Caco-2 (cell line): Measurements from ENCODE around the gene EPOP. TPM values are rescaled to one million over a fixed set of nuclear protein-coding genes. Genes with fewer than 3 reads are reported as not detected.

Experiments used
- BruUV-seq: library from RNA; stranded (reverse); fragments of 400-500 nt; replicated peaks from 2 replicates; lab custom pipeline; 2021; lab: Mats Ljungman, UMichigan
- CTCF ChIA-PET: fragments of 300-600 bp; sonication (Branson Sonifier 250); formaldehyde crosslinking; loops from one replicate; lab custom pipeline; 2022; ENCODE audit warnings: antibody characterized with exemption; lab: Charles Lee
- POLR2A ChIA-PET: fragments of 300-600 bp; sonication (Branson Sonifier 250); formaldehyde crosslinking; loops from one replicate; lab custom pipeline; 2022; ENCODE audit warnings: antibody characterized with exemption; lab: Charles Lee
- DNase-seq, 2 experiments: peaks; one replicate each; pipeline versions ENCODE4 v3.0.0 to v3.0.0-alpha.2; 2020 to 2022
- H3K27me3 ChIP-seq: replicated peaks from 2 replicates; pipeline ENCODE4 v1.6.0; 2011; ENCODE audit warnings: low read length; ENCODE audit not compliant: control insufficient read depth, insufficient read depth
- H3K36me3 ChIP-seq: 2 replicates; pipeline ENCODE4 v1.5.1; 2011; ENCODE audit warnings: low read length; ENCODE audit not compliant: control insufficient read depth, insufficient read depth
- H3K4me1 ChIP-seq: fragments of 250-450 bp; sonication (Bioruptor Pico); 2 replicates; pipeline ENCODE4 v1.5.1; 2020; ENCODE audit warnings: mild to moderate bottlenecking
- H3K4me3 ChIP-seq: 2 replicates; pipeline ENCODE4 v1.5.1; 2011; ENCODE audit warnings: low read depth, mild to moderate bottlenecking, control low read depth, low read length
- H3K9me3 ChIP-seq: fragments of 250-450 bp; sonication (Bioruptor Pico); 2 replicates; pipeline ENCODE4 v1.5.1; 2020; ENCODE audit warnings: mild to moderate bottlenecking, moderate library complexity
- H3K27ac Mint-ChIP-seq: one replicate; pipeline ENCODE4 v1.8.0; 2022; ENCODE audit warnings: mixed read lengths; ENCODE audit not compliant: unreplicated experiment
- H3K27me3 Mint-ChIP-seq: one replicate; pipeline ENCODE4 v1.8.0; 2022; ENCODE audit warnings: mixed read lengths; ENCODE audit not compliant: insufficient read depth, unreplicated experiment
- H3K36me3 Mint-ChIP-seq: one replicate; pipeline ENCODE4 v1.8.0; 2022; ENCODE audit warnings: mild to moderate bottlenecking, mixed read lengths; ENCODE audit not compliant: insufficient read depth, unreplicated experiment
- H3K4me1 Mint-ChIP-seq: one replicate; pipeline ENCODE4 v1.8.0; 2022; ENCODE audit warnings: low read depth, mixed read lengths; ENCODE audit not compliant: unreplicated experiment
- H3K4me3 Mint-ChIP-seq: one replicate; pipeline ENCODE4 v1.8.0; 2022; ENCODE audit warnings: mild to moderate bottlenecking, moderate library complexity, mixed read lengths; ENCODE audit not compliant: unreplicated experiment
- H3K9me3 Mint-ChIP-seq: one replicate; pipeline ENCODE4 v1.8.0; 2022; ENCODE audit warnings: mixed read lengths; ENCODE audit not compliant: unreplicated experiment
- intact Hi-C: fragments of 100-400 bp; cut with micrococcal nuclease; formaldehyde crosslinking; loops from one replicate; pipeline ENCODE4 v1.10.0; 2022; ENCODE audit not compliant: unreplicated experiment
- total RNA-seq: library from RNA; stranded (reverse); gene quantifications from 2 replicates; pipeline ENCODE4 v1.2.3, GENCODE V29; 2022
- TF ChIP-seq, protein P1 (sequence below), 2 experiments: fragments of 200-600 bp in 1 of 2; IDR thresholded peaks; 1 replicate in 1 of 2; 2 replicates in 1 of 2; pipeline versions ENCODE4 v1.5.1 to v1.8.0; 2011 to 2022; ENCODE audit warnings: antibody characterized with exemption in 1 of 2, control low read depth in 1 of 2, inconsistent platforms in 1 of 2, low read depth in 1 of 2, low read length in 1 of 2, mild to moderate bottlenecking in 1 of 2, moderate library complexity in 1 of 2; ENCODE audit not compliant: insufficient read depth in 1 of 2, severe bottlenecking in 1 of 2, unreplicated experiment in 1 of 2

Gene EPOP
- total RNA-seq, 1 experiment from 2014 or later: 17.1 TPM

DNA sequence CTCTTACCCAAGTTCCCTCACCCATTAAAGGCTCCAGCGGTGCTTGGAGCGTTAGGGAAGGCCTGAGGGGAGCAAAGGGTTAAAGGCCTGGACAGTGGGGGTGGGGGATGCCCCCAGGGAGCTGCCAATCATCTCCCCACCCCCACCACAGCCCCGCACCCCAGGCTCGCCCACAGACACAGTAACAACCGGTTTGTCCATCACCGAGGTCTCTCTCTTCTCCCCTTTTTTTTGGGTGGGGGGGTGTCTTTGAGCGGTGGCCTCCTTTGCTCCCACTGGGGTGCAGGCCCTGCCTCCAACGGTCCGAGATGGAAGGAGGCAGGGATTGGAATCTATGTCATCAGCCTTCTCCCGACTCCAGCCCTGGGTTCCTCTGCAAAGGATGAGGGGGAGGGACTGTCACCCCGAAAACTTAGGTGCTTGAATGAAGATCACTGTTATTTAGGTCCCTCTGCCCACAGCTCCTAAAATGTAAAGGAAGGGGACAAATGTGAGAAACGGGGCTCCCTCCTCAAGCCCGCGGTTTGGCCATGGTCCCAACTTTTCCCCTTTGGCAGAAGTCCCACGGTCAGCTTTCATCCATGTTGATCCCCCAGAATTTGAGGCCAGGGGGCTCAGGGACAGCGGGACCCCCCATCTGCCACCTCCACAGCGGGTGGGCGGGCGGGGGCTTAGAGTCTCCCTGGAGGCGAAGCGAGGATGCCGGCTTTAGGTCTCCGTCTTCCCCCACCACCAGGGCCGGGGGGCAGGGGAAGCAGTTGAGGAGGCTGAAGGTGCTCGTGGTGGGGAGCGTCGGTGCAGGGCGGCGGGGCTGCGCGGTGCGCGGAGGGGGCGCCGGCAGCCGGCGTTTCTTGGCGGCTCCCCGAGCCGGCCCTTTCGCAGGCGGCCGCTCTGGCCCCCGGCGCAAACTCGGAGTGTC, 1.7 kb downstream of the EPOP start:
- no peaks in the 10 kb centered on the region for H3K27me3 ChIP-seq
- ChIA-PET POLR2A (no interaction called here), CTCF (interaction anchor here (0.7 to 1.1 kb wide), 2 partner anchors 115 kb away, joined by 3 to 5 read pairs; no protein-coding TSS in a partner anchor)
- DNase-seq: no peak
- Mint-ChIP-seq H3K9me3 (no peaks in the 10 kb centered on the region), H3K36me3 (peaks cover 5% of the 10 kb centered on the region), H3K4me1 (peaks cover 33% of the 10 kb centered on the region), H3K27ac (no peak overlapping the region), H3K4me3 (peak overlapping the region; percentile 71), H3K27me3 (peaks cover 3% of the 10 kb centered on the region)
- intact Hi-C loops: no loop called here
- no TSS peak for BruUV-seq
- H3K4me3 ChIP-seq: peak overlapping the region; percentile 90
- TF ChIP-seq, protein P1, sequence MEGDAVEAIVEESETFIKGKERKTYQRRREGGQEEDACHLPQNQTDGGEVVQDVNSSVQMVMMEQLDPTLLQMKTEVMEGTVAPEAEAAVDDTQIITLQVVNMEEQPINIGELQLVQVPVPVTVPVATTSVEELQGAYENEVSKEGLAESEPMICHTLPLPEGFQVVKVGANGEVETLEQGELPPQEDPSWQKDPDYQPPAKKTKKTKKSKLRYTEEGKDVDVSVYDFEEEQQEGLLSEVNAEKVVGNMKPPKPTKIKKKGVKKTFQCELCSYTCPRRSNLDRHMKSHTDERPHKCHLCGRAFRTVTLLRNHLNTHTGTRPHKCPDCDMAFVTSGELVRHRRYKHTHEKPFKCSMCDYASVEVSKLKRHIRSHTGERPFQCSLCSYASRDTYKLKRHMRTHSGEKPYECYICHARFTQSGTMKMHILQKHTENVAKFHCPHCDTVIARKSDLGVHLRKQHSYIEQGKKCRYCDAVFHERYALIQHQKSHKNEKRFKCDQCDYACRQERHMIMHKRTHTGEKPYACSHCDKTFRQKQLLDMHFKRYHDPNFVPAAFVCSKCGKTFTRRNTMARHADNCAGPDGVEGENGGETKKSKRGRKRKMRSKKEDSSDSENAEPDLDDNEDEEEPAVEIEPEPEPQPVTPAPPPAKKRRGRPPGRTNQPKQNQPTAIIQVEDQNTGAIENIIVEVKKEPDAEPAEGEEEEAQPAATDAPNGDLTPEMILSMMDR (IDR thresholded peaks at IDR 0.05; ENCODE audit: insufficient read depth in 1 of 2, low read depth in 1 of 2, low read length in 1 of 2, severe bottlenecking in 1 of 2, unreplicated experiment in 1 of 2): no peak
- no peaks in the 10 kb centered on the region for H3K36me3 ChIP-seq
- H3K4me1 ChIP-seq: peaks cover 41% of the 10 kb centered on the region
- H3K9me3 ChIP-seq: no peaks in the 10 kb centered on the region

DNA sequence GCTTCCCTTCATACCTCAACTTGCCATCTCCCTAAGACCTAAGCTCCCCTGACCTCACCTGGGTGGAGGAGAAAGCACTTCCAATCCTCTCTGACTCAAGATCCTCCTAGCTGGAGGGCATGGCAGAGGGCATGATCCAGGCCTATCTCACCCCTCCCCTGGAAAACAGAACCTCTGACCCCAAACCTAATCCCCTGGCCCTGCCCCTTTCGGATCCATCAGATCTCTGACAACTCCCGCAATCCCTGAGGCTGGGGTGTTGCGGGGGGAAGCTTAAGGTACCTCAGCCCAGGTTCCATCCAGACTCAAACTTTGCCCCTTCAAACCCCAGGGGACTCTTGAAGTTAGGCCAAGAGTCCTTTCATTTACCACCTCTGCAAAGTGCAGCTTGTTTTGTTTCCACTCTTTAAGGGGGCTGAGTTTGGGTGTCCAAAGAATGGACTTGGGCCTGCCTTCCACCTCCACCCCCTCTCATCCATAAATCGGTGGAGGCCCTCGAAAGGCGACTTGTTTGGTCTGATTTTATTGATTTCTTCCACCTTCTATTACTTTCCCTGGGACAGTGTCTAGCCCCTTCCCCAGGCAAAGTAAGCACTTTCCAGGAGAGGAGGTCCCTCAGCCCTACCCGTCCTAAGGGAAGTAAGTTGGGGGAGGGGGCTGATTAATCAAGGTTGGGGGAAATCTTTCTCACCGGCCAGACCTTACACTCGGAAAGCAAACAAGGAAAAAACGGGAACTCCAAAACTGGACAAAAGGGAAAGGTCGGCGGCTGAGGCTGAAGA, 2.6 kb downstream of the EPOP start:
- peak in 1 of 2 experiments; percentile 32 for DNase-seq
- Histone ChIP-seq H3K36me3 (no peaks in the 10 kb centered on the region), H3K4me3 (no peak overlapping the region), H3K9me3 (no peaks in the 10 kb centered on the region), H3K27me3 (no peaks in the 10 kb centered on the region), H3K4me1 (peaks cover 38% of the 10 kb centered on the region)
- TF ChIP-seq, protein P1 (IDR thresholded peaks at IDR 0.05; ENCODE audit: insufficient read depth in 1 of 2, low read depth in 1 of 2, low read length in 1 of 2, severe bottlenecking in 1 of 2, unreplicated experiment in 1 of 2): no peak
- Mint-ChIP-seq H3K36me3 (peaks cover 4% of the 10 kb centered on the region), H3K4me1 (peaks cover 40% of the 10 kb centered on the region), H3K4me3 (peak overlapping the region; percentile 71), H3K27ac (no peak overlapping the region), H3K9me3 (no peaks in the 10 kb centered on the region), H3K27me3 (peaks cover 3% of the 10 kb centered on the region)
- CTCF ChIA-PET: interaction anchor here (0.6 to 1.5 kb wide), 6 partner anchors 9 to 1103 kb away, joined by 3 to 10 read pairs (median 4); no protein-coding TSS in a partner anchor
- TSS peak; percentile 51 for BruUV-seq
- intact Hi-C loops: no loop called here
- POLR2A ChIA-PET: no interaction called here

DNA sequence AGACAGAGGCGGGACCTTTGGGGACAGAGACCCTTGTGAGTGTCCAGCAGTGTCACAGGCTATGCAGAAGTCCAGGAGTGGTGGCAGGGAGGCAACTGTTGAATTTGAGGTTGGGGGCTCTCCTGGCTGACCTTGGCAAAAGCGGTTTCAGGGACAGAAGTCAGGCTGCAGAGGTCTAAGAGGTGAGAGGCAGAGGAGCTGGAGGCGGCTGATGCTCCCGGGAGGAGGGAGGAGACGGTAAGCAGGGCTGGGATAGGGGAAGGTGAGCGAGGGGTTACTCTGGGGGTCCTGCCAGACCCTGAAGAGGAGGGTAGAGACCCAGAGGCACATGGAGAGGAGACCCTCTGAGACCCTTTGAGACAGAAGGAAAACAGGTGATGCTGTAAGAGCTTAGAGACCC, 5.2 kb downstream of the EPOP start:
- H3K27ac Mint-ChIP-seq: no peak overlapping the region
- TF ChIP-seq, protein P1 (IDR thresholded peaks at IDR 0.05; ENCODE audit: insufficient read depth in 1 of 2, low read depth in 1 of 2, low read length in 1 of 2, severe bottlenecking in 1 of 2, unreplicated experiment in 1 of 2): no peak
- no peak overlapping the region for H3K4me3 ChIP-seq
- no peak for DNase-seq
- no peaks in the 10 kb centered on the region for H3K36me3 ChIP-seq
- H3K27me3 Mint-ChIP-seq: peaks cover 3% of the 10 kb centered on the region
- intact Hi-C loops: loop anchor here (5.0 to 10.0 kb wide), 2 partner anchors 157 to 245 kb away; partner anchors contain the start of gene ARHGAP23
- H3K9me3 ChIP-seq: no peaks in the 10 kb centered on the region
- H3K27me3 ChIP-seq: no peaks in the 10 kb centered on the region
- H3K9me3 Mint-ChIP-seq: no peaks in the 10 kb centered on the region
- H3K4me3 Mint-ChIP-seq: no peak overlapping the region
- peaks cover 17% of the 10 kb centered on the region for H3K4me1 ChIP-seq
- BruUV-seq: no TSS peak
- peaks cover 23% of the 10 kb centered on the region for H3K4me1 Mint-ChIP-seq
- no peaks in the 10 kb centered on the region for H3K36me3 Mint-ChIP-seq
- CTCF ChIA-PET: interaction anchor here (0.8 to 10.9 kb wide), 5 partner anchors 56 to 160 kb away, joined by 3 to 292 read pairs (median 6); no protein-coding TSS in a partner anchor
- POLR2A ChIA-PET: no interaction called here
